Measurements from ENCODE around the gene MTRFR.
A peak's percentile ranks its signal among the peaks of the same experiment; 100 is the strongest.

Gene MTRFR

DNA sequence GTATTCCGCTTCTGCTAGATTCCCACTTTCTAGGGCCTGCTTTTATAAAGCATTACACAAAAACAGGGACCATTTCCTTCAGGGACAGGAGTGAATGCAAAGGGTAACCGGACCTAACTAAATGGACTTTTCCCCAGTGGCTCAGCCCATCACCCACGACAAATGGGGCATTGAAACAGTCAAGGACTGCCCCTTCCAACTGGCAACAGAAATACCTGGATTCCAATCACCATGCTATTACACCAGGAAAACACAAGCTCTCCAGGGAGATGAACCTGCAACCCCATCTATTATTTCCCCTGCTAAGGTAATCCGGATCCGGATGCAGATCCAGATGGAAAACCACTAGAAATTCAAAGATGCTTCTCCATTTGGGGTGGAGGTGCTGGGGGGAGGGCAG lies 1.3 kb upstream of the MTRFR start:
- Histone ChIP-seq H3K27me3 (ENCODE audit: control insufficient read depth in 1 of 2, insufficient read depth in 2 of 2, low read length in 2 of 2) (no peaks in the 10 kb centered on the region), H3K27ac (ENCODE audit: low read depth, low read length) (no peak overlapping the region), H3K36me3 (ENCODE audit: control insufficient read depth in 1 of 2, insufficient read depth in 2 of 2, low read length in 2 of 2) (peaks cover 4 to 5% of the 10 kb centered on the region in 2 donors), H3K9me3 (ENCODE audit: control insufficient read depth in 1 of 2, low read length in 2 of 2) (no peaks in the 10 kb centered on the region), H3K4me1 (ENCODE audit: control insufficient read depth in 1 of 2, insufficient read depth in 2 of 2, low read length in 2 of 2) (peaks cover 20 to 29% of the 10 kb centered on the region in 2 donors), H3K9ac (ENCODE audit: low read depth in 1 of 2, low read length in 2 of 2) (peak overlapping the region; percentile 87 to 90), H3K4me3 (ENCODE audit: low read depth in 1 of 2, low read length in 2 of 2) (peak overlapping the region; percentile 94 to 99)

GRCh38 chr12:123232472-123232806 lies 797 bp upstream of the MTRFR start:
- peaks cover 20 to 29% of the 10 kb centered on the region in 2 donors for H3K4me1 ChIP-seq (ENCODE audit: control insufficient read depth in 1 of 2, insufficient read depth in 2 of 2, low read length in 2 of 2)
- peak overlapping the region; percentile 87 to 90 for H3K9ac ChIP-seq (ENCODE audit: low read depth in 1 of 2, low read length in 2 of 2)
- H3K9me3 ChIP-seq (ENCODE audit: control insufficient read depth in 1 of 2, low read length in 2 of 2): no peaks in the 10 kb centered on the region
- H3K4me3 ChIP-seq (ENCODE audit: low read depth in 1 of 2, low read length in 2 of 2): peak overlapping the region; percentile 94 to 99
- no peaks in the 10 kb centered on the region for H3K27me3 ChIP-seq (ENCODE audit: control insufficient read depth in 1 of 2, insufficient read depth in 2 of 2, low read length in 2 of 2)
- peaks cover 4 to 5% of the 10 kb centered on the region in 2 donors for H3K36me3 ChIP-seq (ENCODE audit: control insufficient read depth in 1 of 2, insufficient read depth in 2 of 2, low read length in 2 of 2)
- peak overlapping the region; percentile 93 for H3K27ac ChIP-seq (ENCODE audit: low read depth, low read length)

GRCh38 chr12:123233505-123234308 lies 471 bp downstream of the MTRFR start:
- Histone ChIP-seq H3K27me3 (ENCODE audit: control insufficient read depth in 1 of 2, insufficient read depth in 2 of 2, low read length in 2 of 2) (no peaks in the 10 kb centered on the region), H3K9me3 (ENCODE audit: control insufficient read depth in 1 of 2, low read length in 2 of 2) (no peaks in the 10 kb centered on the region), H3K27ac (ENCODE audit: low read depth, low read length) (peak overlapping the region; percentile 90), H3K9ac (ENCODE audit: low read depth in 1 of 2, low read length in 2 of 2) (peak overlapping the region; percentile 91 to 98), H3K4me1 (ENCODE audit: control insufficient read depth in 1 of 2, insufficient read depth in 2 of 2, low read length in 2 of 2) (peaks cover 16 to 29% of the 10 kb centered on the region in 2 donors), H3K36me3 (ENCODE audit: control insufficient read depth in 1 of 2, insufficient read depth in 2 of 2, low read length in 2 of 2) (peaks cover 2 to 5% of the 10 kb centered on the region in 2 donors), H3K4me3 (ENCODE audit: low read depth in 1 of 2, low read length in 2 of 2) (peak overlapping the region; percentile 94 to 99)

DNA sequence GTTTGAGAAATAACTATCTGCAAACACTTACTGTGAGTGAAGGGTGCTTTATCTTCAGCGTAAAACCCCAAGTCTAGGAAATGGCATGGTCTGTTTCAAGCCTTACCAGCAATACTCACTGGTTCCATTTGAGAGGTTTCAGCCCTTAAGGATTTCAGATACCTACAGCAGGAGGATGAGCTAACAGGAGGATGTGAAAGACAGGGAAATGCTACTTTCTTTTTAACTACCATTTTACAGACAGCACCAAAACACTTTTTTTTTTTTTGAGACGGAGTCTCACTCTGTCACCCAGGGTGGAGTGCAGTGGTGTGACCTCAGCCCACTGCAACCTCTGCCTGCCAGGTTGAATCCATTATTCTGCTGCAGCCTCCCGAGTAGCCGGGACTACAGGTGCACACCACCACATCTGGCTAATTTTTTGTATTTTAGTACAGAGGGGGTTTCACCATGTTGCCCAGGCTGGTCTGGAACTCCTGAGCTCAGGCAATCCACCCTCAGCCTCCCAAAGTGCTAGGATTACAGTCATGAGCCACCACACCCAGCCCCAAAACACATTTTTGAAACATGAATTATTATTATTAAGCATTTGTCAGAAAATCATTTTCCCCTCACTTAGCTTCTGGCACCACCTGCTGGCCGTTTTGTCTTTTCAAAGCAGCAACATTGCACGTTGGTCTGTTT lies 4.6 kb downstream of the MTRFR start:
- no peak overlapping the region for H3K9ac ChIP-seq (ENCODE audit: low read depth in 1 of 2, low read length in 2 of 2)
- no peaks in the 10 kb centered on the region for H3K9me3 ChIP-seq (ENCODE audit: control insufficient read depth in 1 of 2, low read length in 2 of 2)
- peaks cover 0 to 21% of the 10 kb centered on the region in 2 donors for H3K36me3 ChIP-seq (ENCODE audit: control insufficient read depth in 1 of 2, insufficient read depth in 2 of 2, low read length in 2 of 2)
- H3K27ac ChIP-seq (ENCODE audit: low read depth, low read length): no peak overlapping the region
- no peaks in the 10 kb centered on the region for H3K27me3 ChIP-seq (ENCODE audit: control insufficient read depth in 1 of 2, insufficient read depth in 2 of 2, low read length in 2 of 2)
- peaks cover 10 to 27% of the 10 kb centered on the region in 2 donors for H3K4me1 ChIP-seq (ENCODE audit: control insufficient read depth in 1 of 2, insufficient read depth in 2 of 2, low read length in 2 of 2)
- H3K4me3 ChIP-seq (ENCODE audit: low read depth in 1 of 2, low read length in 2 of 2): no peak overlapping the region

GRCh38 chr12:123238330-123238682 lies 5.1 kb downstream of the MTRFR start:
- no peak overlapping the region for H3K9ac ChIP-seq (ENCODE audit: low read depth in 1 of 2, low read length in 2 of 2)
- H3K36me3 ChIP-seq (ENCODE audit: control insufficient read depth in 1 of 2, insufficient read depth in 2 of 2, low read length in 2 of 2): peaks cover 0 to 21% of the 10 kb centered on the region in 2 donors
- no peaks in the 10 kb centered on the region for H3K9me3 ChIP-seq (ENCODE audit: control insufficient read depth in 1 of 2, low read length in 2 of 2)
- no peak overlapping the region for H3K27ac ChIP-seq (ENCODE audit: low read depth, low read length)
- H3K27me3 ChIP-seq (ENCODE audit: control insufficient read depth in 1 of 2, insufficient read depth in 2 of 2, low read length in 2 of 2): no peaks in the 10 kb centered on the region
- H3K4me1 ChIP-seq (ENCODE audit: control insufficient read depth in 1 of 2, insufficient read depth in 2 of 2, low read length in 2 of 2): peaks cover 10 to 27% of the 10 kb centered on the region in 2 donors
- no peak overlapping the region for H3K4me3 ChIP-seq (ENCODE audit: low read depth in 1 of 2, low read length in 2 of 2)

DNA sequence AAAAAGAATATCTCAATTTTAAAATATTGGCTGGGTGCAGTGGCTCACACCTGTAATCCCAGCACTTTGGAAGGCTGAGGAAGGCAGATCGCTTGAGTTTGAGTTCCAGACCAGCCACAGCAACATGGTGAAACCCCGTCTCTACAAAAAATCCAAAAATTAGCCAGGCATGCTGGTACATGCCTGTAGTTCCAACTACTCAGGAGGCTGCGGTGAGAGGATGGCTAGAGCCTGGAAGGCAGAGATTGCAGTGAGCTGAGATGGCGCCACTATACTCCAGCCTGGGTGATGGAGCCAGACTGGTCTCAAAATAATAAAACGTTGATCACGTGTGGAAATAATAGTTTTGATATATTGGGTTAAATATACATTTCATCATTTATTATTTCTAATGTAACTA lies 5.7 kb downstream of the MTRFR start:
- peaks cover 0 to 21% of the 10 kb centered on the region in 2 donors for H3K36me3 ChIP-seq (ENCODE audit: control insufficient read depth in 1 of 2, insufficient read depth in 2 of 2, low read length in 2 of 2)
- no peaks in the 10 kb centered on the region for H3K9me3 ChIP-seq (ENCODE audit: control insufficient read depth in 1 of 2, low read length in 2 of 2)
- H3K27ac ChIP-seq (ENCODE audit: low read depth, low read length): no peak overlapping the region
- H3K9ac ChIP-seq (ENCODE audit: low read depth in 1 of 2, low read length in 2 of 2): no peak overlapping the region
- H3K4me1 ChIP-seq (ENCODE audit: control insufficient read depth in 1 of 2, insufficient read depth in 2 of 2, low read length in 2 of 2): peaks cover 9 to 23% of the 10 kb centered on the region in 2 donors
- H3K4me3 ChIP-seq (ENCODE audit: low read depth in 1 of 2, low read length in 2 of 2): no peak overlapping the region
- H3K27me3 ChIP-seq (ENCODE audit: control insufficient read depth in 1 of 2, insufficient read depth in 2 of 2, low read length in 2 of 2): no peaks in the 10 kb centered on the region

DNA sequence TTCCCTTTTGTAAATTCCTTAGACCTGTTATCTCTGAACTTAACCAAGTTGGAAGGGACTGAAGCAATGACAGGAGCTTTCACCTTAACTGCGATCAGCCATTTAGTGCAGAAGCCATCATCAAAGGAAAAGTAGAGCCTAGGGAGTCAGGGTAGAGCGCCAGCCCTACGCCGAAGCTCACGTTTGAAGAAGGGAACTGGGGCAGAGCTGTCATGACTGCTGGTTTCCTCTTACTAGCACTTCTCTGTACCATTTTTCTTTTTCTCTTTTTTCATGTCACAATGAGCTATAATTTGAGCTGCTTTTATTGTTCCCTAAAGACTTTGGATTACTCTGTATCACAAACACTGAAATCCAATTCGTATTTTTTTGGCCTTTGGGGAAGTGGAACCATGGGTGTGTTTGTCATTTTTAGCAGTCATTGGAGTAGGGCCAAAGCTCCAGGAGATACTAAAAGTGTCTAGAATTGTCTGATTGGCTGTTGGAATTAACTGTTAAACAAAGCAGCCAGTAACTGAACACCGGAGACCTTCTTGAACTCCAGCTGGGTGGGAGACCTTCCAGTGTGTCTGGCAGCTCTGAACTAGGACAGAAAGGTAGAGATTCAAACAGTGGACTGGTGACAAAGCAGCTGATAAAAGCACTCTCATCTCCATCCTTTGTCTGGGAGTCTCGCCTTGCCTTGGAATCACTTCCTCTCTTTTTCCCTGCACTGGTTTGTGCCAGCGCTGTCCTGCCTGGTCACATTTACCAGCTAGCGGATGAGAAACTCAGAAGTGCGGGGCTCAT lies 9.1 kb downstream of the MTRFR start:
- H3K36me3 ChIP-seq (ENCODE audit: control insufficient read depth in 1 of 2, insufficient read depth in 2 of 2, low read length in 2 of 2): peaks cover 0 to 15% of the 10 kb centered on the region in 2 donors
- no peak overlapping the region for H3K9ac ChIP-seq (ENCODE audit: low read depth in 1 of 2, low read length in 2 of 2)
- no peak overlapping the region for H3K27ac ChIP-seq (ENCODE audit: low read depth, low read length)

GRCh38 chr12:123243671-123244262 lies 10.5 kb downstream of the MTRFR start:
- no peak overlapping the region for H3K9ac ChIP-seq (ENCODE audit: low read depth in 1 of 2, low read length in 2 of 2)
- H3K4me1 ChIP-seq (ENCODE audit: control insufficient read depth in 1 of 2, insufficient read depth in 2 of 2, low read length in 2 of 2): peaks cover 0 to 10% of the 10 kb centered on the region in 2 donors
- H3K27me3 ChIP-seq (ENCODE audit: control insufficient read depth in 1 of 2, insufficient read depth in 2 of 2, low read length in 2 of 2): no peaks in the 10 kb centered on the region
- no peak overlapping the region for H3K27ac ChIP-seq (ENCODE audit: low read depth, low read length)
- peaks cover 0 to 15% of the 10 kb centered on the region in 2 donors for H3K36me3 ChIP-seq (ENCODE audit: control insufficient read depth in 1 of 2, insufficient read depth in 2 of 2, low read length in 2 of 2)
- no peak overlapping the region for H3K4me3 ChIP-seq (ENCODE audit: low read depth in 1 of 2, low read length in 2 of 2)
- no peaks in the 10 kb centered on the region for H3K9me3 ChIP-seq (ENCODE audit: control insufficient read depth in 1 of 2, low read length in 2 of 2)

More for the DNA sequence above, 9.1 kb downstream of the MTRFR start:
- no peak overlapping the region for H3K4me3 ChIP-seq (ENCODE audit: low read depth in 1 of 2, low read length in 2 of 2)
- H3K4me1 ChIP-seq (ENCODE audit: control insufficient read depth in 1 of 2, insufficient read depth in 2 of 2, low read length in 2 of 2): peaks cover 0 to 10% of the 10 kb centered on the region in 2 donors
- H3K27me3 ChIP-seq (ENCODE audit: control insufficient read depth in 1 of 2, insufficient read depth in 2 of 2, low read length in 2 of 2): no peaks in the 10 kb centered on the region
- H3K9me3 ChIP-seq (ENCODE audit: control insufficient read depth in 1 of 2, low read length in 2 of 2): no peaks in the 10 kb centered on the region

GRCh38 chr12:123245678-123246077 lies 12.4 kb downstream of the MTRFR start:
- Histone ChIP-seq H3K27me3 (ENCODE audit: control insufficient read depth in 1 of 2, insufficient read depth in 2 of 2, low read length in 2 of 2) (no peaks in the 10 kb centered on the region), H3K27ac (ENCODE audit: low read depth, low read length) (no peak overlapping the region), H3K36me3 (ENCODE audit: control insufficient read depth in 1 of 2, insufficient read depth in 2 of 2, low read length in 2 of 2) (peaks cover 0 to 13% of the 10 kb centered on the region in 2 donors), H3K9me3 (ENCODE audit: control insufficient read depth in 1 of 2, low read length in 2 of 2) (no peaks in the 10 kb centered on the region), H3K9ac (ENCODE audit: low read depth in 1 of 2, low read length in 2 of 2) (no peak overlapping the region), H3K4me3 (ENCODE audit: low read depth in 1 of 2, low read length in 2 of 2) (no peak overlapping the region), H3K4me1 (ENCODE audit: control insufficient read depth in 1 of 2, insufficient read depth in 2 of 2, low read length in 2 of 2) (peaks cover 0 to 12% of the 10 kb centered on the region in 2 donors)

Data from duodenal mucosa (tissue), 2 donors.